ENCODE results near the gene KLHL6.

DNA sequence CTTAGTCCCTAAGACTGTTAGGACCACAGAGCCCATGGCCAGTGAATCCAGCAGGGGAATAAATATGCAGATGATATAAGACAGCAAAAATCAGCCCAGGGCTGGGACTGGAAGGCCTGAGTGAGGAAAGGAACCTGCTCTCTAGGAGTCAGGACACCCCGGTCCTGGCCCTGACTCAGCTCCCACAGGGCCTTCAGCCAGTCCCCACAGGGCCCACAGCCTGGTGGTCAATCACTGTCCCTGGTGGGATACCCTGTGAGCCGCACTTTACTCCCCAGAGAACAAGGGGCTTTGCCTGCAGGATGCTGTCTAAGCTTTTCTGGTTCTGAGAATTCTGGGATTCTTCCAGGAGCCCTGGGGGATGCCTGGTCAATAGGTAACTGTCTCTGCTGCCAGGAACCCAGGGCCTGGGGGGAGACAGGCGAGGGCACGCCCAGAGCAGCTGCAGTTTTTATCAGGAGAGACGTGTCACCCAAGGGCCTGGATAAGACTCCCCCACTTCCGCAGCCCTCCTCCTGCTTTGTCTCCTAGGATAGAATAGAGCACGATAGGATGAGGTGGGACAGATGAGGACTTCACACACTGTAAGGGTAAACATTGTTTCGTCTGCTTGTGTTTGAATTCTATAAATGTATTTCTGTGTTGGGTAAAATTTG is 77.6 kb downstream of the KLHL6 start:
- TF ChIP-seq EZH2 (conservative IDR thresholded peaks at IDR 0.05; ENCODE audit: low read depth, low read length) (no peak), NR2F2 (IDR thresholded peaks at IDR 0.05; ENCODE audit: borderline replicate concordance, low read depth) (no peak), JUND (CRISPR knock-in tag; IDR thresholded peaks at IDR 0.05) (no peak), EEA1 (CRISPR knock-in tag; IDR thresholded peaks at IDR 0.05; ENCODE audit: borderline replicate concordance) (no peak), ZNF75D (CRISPR knock-in tag; IDR thresholded peaks at IDR 0.05; ENCODE audit: borderline replicate concordance) (no peak)
- TF ChIP-seq, protein P1, sequence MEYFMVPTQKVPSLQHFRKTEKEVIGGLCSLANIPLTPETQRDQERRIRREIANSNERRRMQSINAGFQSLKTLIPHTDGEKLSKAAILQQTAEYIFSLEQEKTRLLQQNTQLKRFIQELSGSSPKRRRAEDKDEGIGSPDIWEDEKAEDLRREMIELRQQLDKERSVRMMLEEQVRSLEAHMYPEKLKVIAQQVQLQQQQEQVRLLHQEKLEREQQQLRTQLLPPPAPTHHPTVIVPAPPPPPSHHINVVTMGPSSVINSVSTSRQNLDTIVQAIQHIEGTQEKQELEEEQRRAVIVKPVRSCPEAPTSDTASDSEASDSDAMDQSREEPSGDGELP (IDR thresholded peaks at IDR 0.05; ENCODE audit: borderline replicate concordance, low read depth): no peak
- TF ChIP-seq, protein P2, sequence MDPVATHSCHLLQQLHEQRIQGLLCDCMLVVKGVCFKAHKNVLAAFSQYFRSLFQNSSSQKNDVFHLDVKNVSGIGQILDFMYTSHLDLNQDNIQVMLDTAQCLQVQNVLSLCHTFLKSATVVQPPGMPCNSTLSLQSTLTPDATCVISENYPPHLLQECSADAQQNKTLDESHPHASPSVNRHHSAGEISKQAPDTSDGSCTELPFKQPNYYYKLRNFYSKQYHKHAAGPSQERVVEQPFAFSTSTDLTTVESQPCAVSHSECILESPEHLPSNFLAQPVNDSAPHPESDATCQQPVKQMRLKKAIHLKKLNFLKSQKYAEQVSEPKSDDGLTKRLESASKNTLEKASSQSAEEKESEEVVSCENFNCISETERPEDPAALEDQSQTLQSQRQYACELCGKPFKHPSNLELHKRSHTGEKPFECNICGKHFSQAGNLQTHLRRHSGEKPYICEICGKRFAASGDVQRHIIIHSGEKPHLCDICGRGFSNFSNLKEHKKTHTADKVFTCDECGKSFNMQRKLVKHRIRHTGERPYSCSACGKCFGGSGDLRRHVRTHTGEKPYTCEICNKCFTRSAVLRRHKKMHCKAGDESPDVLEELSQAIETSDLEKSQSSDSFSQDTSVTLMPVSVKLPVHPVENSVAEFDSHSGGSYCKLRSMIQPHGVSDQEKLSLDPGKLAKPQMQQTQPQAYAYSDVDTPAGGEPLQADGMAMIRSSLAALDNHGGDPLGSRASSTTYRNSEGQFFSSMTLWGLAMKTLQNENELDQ (CRISPR knock-in tag; IDR thresholded peaks at IDR 0.05; ENCODE audit: borderline replicate concordance): no peak

All from HepG2 (cell line).